Measurements from ENCODE around the gene CCDC171. TPM values are rescaled to one million over a fixed set of nuclear protein-coding genes. Genes with fewer than 3 reads are reported as not detected.
"Not testable (repeated sequence)": the region's sequence is repeated elsewhere in the genome, so short reads cannot be mapped to it uniquely, and the experiment has no call there.

Gene CCDC171
- total RNA-seq, 4 donors from 2014 or later: 3.2 to 8.3 (median 4.5) TPM

- no peaks in the 10 kb centered on the region for H3K4me1 ChIP-seq
- no peak for DNase-seq
- no peaks in the 10 kb centered on the region for H3K27me3 ChIP-seq
- peaks cover 0 to 2% (median 0%) of the 10 kb centered on the region in 4 donors for H3K9me3 ChIP-seq
- no peak overlapping the region for H3K4me3 ChIP-seq
- H3K27ac ChIP-seq: no peak overlapping the region
- TF ChIP-seq POLR2A (IDR thresholded peaks at IDR 0.05): no peak
- peak in 4 of 6 experiments; percentile 38 to 47 (median 44) for TF ChIP-seq CTCF (IDR thresholded peaks at IDR 0.05)
- H3K36me3 ChIP-seq: no peaks in the 10 kb centered on the region
Observed at GRCh38 chr9:15642369-15642962, 89.6 kb downstream of the CCDC171 start.

- Histone ChIP-seq H3K27ac (no peak overlapping the region), H3K4me3 (no peak overlapping the region), H3K36me3 (no peaks in the 10 kb centered on the region), H3K4me1 (no peaks in the 10 kb centered on the region), H3K27me3 (no peaks in the 10 kb centered on the region), H3K9me3 (no peaks in the 10 kb centered on the region)
- DNase-seq: no peak
- TF ChIP-seq POLR2A (IDR thresholded peaks at IDR 0.05): no peak
- TF ChIP-seq CTCF (IDR thresholded peaks at IDR 0.05): no peak
Observed at GRCh38 chr9:15670246-15670645, 117.4 kb downstream of the CCDC171 start.

- no peaks in the 10 kb centered on the region for H3K27me3 ChIP-seq
- no peak for DNase-seq
- TF ChIP-seq CTCF (IDR thresholded peaks at IDR 0.05): no peak
- no peak for TF ChIP-seq POLR2A (IDR thresholded peaks at IDR 0.05)
- no peaks in the 10 kb centered on the region for H3K36me3 ChIP-seq
- no peak overlapping the region for H3K4me3 ChIP-seq
- no peaks in the 10 kb centered on the region for H3K9me3 ChIP-seq
- H3K27ac ChIP-seq: no peak overlapping the region
- H3K4me1 ChIP-seq: no peaks in the 10 kb centered on the region
Observed at GRCh38 chr9:15670894-15671293, 118.1 kb downstream of the CCDC171 start.

GRCh38 chr9:15693701-15694100 lies 140.9 kb downstream of the CCDC171 start:
- no peak overlapping the region for H3K4me3 ChIP-seq
- no peaks in the 10 kb centered on the region for H3K4me1 ChIP-seq
- H3K27me3 ChIP-seq: no peaks in the 10 kb centered on the region
- DNase-seq: no peak
- H3K27ac ChIP-seq: no peak overlapping the region
- TF ChIP-seq POLR2A (IDR thresholded peaks at IDR 0.05) (no peak), CTCF (IDR thresholded peaks at IDR 0.05) (no peak)
- no peaks in the 10 kb centered on the region for H3K36me3 ChIP-seq
- H3K9me3 ChIP-seq: no peaks in the 10 kb centered on the region

- Histone ChIP-seq H3K36me3 (no peaks in the 10 kb centered on the region), H3K4me3 (no peak overlapping the region)
- no peak for TF ChIP-seq POLR2A (IDR thresholded peaks at IDR 0.05)
- TF ChIP-seq CTCF (IDR thresholded peaks at IDR 0.05): no peak
Observed at GRCh38 chr9:15696979-15697378, 144.1 kb downstream of the CCDC171 start.

GRCh38 chr9:15697446-15697851 lies 144.6 kb downstream of the CCDC171 start:
- Histone ChIP-seq H3K27me3 (no peaks in the 10 kb centered on the region), H3K4me3 (no peak overlapping the region), H3K36me3 (no peaks in the 10 kb centered on the region), H3K9me3 (no peaks in the 10 kb centered on the region), H3K4me1 (no peaks in the 10 kb centered on the region), H3K27ac (no peak overlapping the region)
- DNase-seq: no peak
- TF ChIP-seq CTCF (IDR thresholded peaks at IDR 0.05) (no peak), POLR2A (IDR thresholded peaks at IDR 0.05) (no peak)

More at GRCh38 chr9:15696979-15697378, 144.1 kb downstream of the CCDC171 start:
- Histone ChIP-seq H3K4me1 (no peaks in the 10 kb centered on the region), H3K27ac (no peak overlapping the region), H3K27me3 (no peaks in the 10 kb centered on the region), H3K9me3 (no peaks in the 10 kb centered on the region)
- no peak for DNase-seq

- not testable (repeated sequence) for H3K27ac ChIP-seq, H3K9me3 ChIP-seq, H3K4me3 ChIP-seq, DNase-seq, H3K27me3 ChIP-seq, H3K4me1 ChIP-seq, H3K36me3 ChIP-seq
Observed at GRCh38 chr9:15699876-15700559, 147.2 kb downstream of the CCDC171 start.

All from Peyer's patch (tissue), 4 donors.